HG03135 (cell line): ENCODE measurements around the gene CDKAL1.
"Not testable (repeated sequence)": the region's sequence is repeated elsewhere in the genome, so short reads cannot be mapped to it uniquely, and the experiment has no call there.

Experiments used
- ATAC-seq: cut with Tn5 transposase; IDR thresholded peaks from one replicate; pipeline ENCODE4 v1.9.1; 2021; ENCODE audit warnings: mild to moderate bottlenecking, moderate library complexity; ENCODE audit not compliant: unreplicated experiment

Gene CDKAL1

DNA sequence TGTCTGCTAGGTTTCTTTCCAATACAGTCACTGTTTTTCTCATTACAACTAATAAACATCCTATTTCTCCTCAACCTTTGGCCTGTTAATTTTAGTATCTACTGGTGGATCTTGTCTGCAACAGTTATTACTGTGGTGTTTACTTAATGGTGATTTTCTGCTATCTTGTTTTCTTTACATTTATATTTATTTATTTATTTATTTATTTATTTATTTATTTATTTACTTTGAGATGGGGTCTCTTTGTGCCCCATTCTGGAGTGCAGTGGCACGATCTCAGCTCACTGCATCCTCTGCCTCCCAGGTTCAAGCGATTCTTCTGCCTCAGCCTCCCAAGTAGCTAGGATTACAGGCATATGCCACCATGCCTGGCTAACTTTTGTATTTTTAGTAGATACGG lies 15.1 kb downstream of the CDKAL1 start:
- ATAC-seq: not testable (repeated sequence)

DNA sequence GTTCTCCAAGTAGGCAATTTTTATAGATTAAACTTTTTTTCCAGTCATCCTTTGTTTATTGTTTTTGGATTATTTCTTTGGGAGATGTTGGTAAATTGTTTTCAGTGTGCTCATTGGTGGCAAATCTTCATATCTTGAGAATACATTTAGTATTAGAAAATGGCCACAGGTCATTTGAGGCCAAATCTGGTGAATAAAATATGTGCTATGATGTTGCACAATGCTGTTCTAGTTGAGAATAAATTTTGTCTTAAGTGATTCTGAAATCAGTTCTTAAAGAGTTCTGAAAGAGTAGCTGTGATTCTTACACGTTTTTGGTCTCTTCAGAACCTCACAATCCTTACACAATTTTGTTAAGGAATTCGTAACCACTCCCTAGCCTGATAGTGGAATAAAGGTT lies 20.1 kb downstream of the CDKAL1 start:
- ATAC-seq: no peak

DNA sequence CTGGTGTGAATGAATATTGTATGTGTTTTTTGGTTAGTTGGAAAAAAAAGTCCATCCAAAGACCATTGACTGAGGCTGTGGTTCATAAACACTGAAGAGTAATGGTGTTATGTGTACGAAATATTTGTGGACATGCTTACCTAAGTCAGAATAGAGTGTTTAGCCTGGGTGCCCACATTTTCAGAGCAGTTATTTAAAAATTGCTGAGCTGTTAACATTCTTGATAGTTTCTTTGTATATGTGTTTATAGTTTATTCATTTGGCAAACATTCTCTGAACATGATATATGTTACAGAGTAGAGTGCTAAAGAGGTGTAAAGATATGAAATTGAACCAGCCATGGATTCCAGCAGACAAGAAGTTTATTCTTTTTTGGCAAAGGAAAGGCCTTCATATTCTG lies 20.6 kb downstream of the CDKAL1 start:
- no peak for ATAC-seq

DNA sequence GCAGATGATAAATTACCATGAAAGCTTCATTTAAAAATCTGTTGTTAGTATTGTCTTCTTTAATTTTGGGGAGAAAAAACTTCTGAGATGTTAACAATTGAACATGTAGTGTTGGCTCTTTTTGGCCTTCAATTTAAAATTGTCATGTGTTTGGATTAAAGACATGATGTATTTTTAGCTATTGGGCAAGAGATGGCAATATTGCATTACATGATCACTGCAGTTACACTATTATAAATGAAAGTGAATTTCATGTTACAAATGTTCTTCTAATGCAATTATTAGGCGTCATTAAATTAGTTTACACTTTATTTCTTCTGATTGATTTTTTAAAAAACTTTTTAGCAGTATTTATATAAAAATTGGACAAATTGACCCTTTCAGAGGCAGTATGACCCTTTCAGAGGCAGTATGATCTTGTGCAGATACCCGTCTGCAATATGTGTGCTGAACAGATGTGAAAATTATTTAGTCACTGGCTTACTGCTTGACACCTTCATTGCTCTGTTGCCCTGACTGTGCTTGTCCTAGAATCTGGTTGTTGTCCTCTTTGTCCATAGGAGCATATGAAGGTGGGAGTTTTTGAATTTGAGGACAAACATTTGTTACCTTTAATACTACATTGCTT lies 25.8 kb downstream of the CDKAL1 start:
- ATAC-seq: no peak

DNA sequence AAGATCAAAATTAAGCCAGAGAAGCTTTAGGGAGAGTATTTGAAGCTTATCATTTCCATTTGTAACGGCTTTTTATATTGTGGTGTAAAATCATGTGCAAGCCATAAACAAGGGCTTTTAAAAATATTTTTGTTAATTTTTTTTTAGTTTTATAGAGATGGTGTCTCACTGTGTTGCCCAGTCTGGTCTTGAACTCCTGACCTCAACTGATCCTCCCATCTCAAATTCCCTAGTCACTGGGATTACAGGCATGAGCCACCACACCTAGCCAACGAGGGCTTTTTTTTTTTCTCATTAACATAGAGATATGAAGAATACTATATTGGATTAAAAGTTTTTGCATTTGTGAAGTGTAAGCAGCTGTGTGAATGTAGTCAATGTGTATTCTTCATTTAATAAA lies 29.1 kb downstream of the CDKAL1 start:
- ATAC-seq: no peak

DNA sequence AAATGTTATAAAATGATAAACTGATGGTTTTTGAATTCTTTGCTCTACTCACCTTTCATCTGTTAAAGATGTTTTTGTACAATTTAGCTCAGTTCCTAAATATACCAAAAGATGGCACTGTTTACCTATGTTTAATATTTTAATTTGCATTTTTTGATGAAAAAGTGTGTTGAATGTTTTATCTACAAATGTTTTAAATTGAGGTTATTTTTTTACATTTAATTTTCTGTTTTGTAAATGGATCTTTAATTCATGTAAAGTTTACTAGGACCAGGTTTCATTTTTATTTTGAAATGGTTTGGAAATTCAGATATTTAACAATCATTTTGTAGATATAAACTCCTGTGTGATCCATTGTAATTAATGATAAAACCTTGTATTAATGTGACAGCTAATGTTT lies 30.0 kb downstream of the CDKAL1 start:
- no peak for ATAC-seq

DNA sequence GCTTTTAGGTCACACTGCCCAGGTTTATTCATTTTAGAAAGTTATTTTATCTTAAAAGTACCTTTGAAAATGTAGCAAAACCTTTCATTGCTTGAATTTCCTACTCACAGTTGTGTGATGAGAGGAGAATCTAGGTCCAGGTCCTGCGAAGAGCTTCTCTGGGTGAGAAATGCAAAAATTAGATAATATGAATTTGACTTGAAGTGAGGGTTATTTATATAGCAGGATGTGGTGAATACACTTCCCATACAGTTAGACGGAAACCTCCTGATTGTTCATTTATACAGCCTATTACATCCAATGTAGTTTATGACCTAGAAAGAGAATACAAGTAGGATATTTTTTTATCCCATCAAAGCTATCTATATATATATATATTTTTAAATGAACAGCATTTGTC lies 30.5 kb downstream of the CDKAL1 start:
- ATAC-seq: no peak

DNA sequence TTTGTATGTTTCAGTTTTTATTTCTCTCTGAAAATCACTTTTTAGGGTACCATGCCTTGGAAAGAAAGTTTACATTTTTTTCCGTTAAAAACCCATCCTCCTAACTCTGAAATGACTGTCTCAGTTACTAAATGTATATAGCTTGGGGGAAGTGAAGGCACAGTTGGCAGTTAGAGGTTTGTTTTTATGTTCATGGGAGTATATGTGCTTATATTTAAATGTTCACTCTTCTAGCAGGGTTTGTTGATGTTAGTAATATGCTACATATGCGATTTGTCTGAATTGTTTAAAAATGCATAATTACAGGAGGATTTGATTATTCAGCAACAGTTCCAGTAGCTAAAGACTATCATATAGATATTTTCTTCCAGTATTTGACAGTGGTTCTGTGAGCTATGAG lies 31.1 kb downstream of the CDKAL1 start:
- ATAC-seq: no peak

DNA sequence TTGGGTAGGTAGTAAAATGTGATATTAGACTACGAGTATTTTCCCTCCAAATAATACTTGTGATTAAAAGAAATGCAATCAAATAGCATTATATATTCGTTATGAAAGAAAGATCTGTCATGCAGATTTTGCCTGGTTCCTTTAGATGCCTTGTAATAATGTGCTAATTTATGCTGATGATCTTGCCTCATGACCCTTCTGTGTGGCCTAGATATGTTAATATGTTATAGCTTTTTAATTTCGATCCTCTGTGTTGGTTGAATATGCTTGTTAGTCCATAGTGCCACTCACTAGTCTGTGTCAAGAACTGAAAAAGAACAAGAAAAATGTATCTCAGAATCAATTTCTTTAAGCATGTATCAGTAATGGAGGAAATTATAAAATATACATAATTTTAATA lies 31.9 kb downstream of the CDKAL1 start:
- ATAC-seq: no peak

DNA sequence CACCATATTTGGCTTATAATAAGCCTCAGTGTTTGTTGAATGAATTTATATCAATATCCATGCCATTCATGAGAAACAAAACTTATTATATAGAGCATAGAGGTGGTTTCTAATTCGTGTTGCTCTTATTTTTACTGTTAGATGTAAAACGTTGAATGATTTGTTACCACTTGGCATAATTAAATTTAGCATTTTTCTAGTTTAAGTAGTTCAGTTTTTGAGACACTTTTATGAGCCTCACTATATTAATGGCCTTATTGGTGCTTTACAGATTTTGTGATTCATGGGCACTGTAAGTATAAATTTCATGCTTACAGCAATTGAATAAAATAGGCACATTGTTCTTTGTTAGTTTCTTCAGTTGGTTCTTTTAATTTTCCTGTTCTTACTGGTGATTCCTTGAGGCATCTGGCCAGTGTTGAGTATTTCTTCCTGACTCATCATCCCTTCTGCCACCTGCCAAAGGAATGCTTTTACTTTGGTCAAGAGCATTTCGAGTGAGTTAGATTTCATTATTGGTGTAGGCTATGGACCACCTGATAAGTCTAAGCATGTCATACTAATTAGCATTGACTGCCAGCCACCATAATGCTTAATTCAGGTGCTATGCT lies 34.8 kb downstream of the CDKAL1 start:
- no peak for ATAC-seq

DNA sequence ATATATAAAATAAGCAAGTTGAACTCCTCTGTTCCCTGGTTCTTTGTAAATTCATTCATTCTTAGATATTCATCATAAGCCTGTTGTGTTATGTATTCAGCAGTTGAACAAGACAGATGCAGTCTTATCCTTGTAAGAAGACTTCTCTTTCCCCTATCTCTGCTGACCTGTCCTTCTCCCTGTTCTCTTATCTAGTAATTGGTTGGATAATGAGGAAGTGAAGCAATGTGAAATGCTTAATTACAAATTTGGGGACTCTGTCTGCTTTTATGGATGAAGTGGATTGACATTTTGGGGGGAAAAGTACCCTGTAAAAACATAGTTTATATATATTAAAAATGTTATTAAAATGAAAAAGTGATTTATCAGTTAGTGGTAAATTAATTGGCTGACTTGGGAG lies 37.0 kb downstream of the CDKAL1 start:
- ATAC-seq: no peak

DNA sequence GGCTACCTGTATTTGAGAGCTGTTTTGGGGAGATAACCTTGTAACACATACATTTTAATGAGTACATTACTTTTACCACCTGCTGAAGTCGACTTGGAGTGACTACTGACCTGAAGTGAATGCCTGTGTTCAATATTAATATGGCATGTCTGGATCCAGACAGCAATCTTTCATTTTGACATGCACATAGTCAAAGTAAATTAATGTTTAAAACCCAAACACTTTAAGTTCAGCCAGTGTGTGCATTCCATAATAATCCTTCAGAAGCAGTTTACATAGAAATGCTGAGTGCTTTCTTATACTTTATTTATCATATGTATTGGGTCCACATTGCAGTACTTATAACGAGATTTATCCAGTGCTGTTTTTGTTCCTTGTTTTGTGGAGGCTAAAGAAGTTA lies 38.0 kb downstream of the CDKAL1 start:
- ATAC-seq: no peak

DNA sequence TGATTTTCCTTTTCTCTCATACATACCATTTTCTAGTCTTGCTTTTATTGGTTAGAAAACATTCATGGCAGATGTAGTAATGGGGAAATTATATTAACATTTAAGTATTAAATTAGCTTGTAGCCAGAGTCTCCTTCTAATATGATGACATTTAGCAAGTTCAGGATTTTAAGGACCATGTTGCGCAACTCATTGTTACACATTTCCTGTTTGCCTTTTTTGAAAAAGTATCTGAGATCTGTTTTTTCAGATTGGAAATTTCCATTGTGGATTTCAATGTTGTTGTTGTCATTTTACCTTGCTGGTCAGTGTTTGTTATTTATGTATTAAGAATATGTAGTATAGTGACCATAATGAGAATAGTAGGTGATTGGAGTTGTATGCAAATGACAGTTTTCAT lies 38.7 kb downstream of the CDKAL1 start:
- no peak for ATAC-seq

DNA sequence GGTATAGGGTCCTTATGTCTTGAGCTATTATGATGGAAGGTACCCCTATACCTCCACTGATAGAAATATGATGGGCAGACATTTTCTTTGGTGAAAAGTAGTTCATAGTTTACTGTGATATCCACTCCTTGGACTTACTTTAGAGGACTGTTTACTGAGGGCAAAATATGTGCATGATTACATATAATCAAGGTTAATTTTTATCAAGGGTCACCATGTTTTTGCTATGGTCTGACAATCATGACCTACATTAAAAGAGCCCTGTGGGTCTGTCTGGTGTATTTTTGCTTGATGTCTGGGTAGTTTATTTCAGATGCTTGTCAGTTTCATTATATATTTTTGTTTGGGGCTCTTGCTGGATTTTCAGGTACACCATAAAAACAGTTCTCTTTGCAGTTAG lies 40.1 kb downstream of the CDKAL1 start:
- ATAC-seq: no peak

DNA sequence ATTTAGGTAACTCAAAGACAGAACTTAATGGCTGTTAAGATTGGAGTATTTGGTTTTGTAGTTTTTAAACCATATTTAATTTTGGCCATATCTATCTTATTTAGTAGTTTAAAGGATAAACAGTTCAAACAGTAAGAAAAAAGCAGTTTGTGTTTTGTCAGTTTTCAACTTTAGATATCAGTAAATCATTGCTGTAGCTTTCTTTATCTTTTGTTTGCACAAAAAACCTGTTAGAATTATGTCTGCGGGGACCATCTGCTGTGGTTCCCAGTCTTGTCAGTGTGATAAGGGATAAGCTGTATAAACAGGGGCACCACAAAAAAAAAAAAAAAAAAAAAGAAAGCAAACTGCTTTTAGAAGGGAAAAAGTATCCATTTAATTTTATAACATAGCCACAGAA lies 40.9 kb downstream of the CDKAL1 start:
- ATAC-seq: no peak

DNA sequence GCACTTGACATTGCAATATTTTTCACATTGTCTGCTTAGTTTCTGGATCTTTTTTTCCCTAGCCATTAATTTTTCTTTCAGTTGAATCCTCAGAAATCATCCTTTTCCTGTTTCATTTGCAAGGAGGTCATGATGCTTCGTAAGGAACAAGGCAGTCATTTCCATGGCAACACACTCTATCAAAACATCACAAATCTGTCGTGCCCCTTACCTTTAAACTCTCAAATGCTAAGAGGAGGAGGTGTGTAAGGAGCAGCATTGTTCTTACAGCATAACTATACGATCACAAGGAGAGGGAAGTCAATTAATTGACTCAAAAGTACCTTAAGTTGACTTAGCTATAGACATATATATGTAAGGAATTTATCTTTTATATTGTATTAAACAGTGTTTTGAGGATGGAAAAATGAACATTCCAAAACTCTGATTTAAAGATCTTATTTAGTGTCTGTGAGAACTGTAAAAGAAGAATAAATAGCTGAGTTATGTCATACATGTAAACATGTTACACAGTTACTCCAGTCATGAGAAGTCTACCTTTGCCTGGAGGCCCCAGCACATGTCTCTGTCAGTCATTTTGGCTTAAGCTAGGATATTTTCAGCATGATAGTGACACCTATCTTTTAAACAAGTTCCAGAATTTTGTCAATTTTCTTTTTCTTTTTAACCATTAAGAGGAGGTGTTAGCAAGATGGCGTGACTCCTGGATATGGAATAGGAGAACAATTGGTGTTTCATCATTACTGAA lies 41.6 kb downstream of the CDKAL1 start:
- ATAC-seq: no peak

DNA sequence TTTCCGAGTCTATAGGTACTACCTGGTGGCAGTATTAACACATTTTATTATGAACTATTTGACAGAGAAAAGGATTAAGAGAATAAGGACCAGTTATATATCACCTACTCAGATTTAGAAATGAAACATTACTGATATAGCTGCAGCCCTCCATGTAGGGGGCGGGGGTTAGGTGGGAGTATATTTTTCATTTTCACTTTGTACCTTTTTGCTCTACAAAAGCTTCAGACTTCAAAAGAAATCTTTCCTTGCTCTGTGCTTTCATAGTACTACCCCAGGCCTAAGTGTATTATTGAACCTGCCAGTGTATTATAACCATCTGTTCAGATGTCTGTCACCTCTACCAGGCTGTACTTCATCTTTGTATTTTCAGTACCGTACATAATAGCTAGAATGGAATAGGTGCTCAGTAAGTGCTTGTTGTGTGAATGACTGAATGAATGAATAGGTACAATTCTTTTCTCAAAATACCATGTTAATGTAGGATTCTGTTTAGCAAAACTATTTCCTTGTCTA lies 43.0 kb downstream of the CDKAL1 start:
- no peak for ATAC-seq

DNA sequence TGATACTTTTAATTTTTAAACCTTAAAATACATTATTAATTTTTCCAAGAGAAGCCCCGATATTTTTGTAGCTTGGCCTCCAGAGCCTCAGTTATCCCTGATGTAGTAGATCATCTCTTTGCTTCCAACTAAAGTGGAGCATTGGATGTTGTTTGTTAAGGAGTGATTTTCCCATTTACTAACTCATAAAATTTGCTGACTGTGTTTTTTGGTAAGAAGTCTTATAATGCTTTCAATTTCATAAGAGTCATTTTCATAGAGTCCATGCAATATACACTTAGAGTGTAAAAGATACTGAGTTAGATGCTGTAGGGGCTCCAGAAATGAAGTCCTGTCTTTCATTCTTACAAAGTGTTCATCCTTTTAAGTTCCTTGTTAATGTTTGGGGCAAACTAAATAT lies 46.8 kb downstream of the CDKAL1 start:
- ATAC-seq: no peak

DNA sequence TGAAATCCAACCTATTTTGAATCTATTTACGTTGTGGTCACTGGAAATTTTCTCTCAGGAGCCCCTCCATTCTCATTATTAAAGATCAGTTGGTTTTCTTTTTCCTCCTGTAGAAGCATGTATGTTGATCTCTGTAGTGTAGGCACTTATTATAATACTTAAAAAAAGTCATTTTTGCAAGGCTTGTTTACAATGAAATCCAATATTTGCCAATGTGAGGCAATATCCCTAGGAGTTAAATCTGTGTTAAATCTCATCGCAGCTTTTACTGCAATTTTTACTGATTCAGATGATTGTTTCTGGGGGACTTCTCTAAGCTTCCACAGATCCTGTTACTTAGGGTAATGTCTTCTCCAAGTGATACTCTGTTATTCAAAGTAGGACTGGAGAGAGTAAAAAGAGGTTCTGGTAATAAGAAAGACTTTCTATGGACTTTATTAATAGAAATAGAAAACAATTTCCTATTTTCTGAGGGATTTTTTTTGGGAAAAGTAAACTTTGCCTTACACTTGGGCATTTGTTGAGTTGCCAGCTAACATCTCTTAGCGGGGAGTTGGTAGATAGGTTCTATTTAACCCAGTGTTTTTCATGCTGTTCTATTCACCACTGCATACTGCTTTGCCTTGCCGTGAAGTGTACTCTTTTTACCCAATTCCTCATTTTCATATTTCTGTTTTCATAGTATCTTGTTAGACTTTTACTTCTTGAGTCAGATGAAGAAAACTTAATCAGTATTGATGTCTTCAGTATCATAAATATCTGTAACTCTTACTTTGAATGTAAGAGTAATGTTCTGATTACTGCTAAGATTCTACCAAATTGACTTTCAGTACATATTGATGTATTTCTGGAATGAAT lies 48.6 kb downstream of the CDKAL1 start:
- ATAC-seq: no peak

DNA sequence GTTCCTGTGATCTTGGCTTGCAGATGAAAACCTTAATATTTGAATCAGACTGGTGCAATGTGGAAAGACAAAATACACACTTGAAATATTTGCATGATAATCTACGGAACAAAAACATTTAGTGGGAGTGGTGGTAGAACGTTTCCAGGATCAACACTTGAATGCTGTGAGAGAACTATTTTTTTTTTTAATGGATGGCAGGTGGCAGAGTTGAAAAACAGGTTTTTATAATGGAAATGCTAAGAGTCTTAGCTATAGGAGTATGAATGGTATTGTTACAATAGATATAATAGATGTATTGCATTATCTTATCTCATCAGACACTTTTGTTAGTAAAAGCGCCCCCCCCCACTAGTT lies 49.2 kb downstream of the CDKAL1 start:
- ATAC-seq: no peak

DNA sequence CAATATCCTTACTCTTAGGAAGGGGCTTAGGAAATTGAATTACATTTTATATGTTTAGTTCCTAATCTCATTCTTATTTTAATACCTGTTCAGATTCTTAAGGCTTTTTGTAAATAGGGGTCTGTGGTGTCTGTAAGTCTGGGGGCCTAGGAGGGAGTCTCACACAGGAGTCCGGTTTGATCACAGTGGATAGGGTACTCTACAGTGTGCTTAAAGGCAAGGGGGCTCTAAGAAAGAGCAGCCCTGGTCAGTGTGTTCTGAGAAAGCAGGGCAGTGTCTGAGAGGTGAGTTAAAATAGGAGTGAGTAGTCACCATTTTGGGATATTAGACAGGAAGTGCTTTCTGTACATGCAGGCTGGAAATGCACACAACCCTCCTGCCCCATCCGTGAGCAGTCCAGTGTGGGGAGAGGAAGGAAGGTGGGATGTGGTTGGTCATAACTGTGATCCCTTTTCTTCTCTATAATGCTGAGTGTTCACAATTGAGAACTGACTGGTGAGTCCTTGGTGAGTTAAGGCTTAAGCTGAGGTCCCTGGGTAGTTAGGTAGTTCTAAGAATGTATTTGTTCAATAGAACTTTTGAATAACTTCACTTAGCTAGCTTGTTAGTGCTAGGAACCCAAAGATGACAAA lies 50.0 kb downstream of the CDKAL1 start:
- no peak for ATAC-seq
